Measurements from ENCODE around the gene BTBD19. TPM values are rescaled to one million over a fixed set of nuclear protein-coding genes. Genes with fewer than 3 reads are reported as not detected.

Gene BTBD19
- total and polyA plus RNA-seq, 2 of the 4 experiments (the other 2 are of a cell fraction): 0.90 to 17.2 TPM

DNA sequence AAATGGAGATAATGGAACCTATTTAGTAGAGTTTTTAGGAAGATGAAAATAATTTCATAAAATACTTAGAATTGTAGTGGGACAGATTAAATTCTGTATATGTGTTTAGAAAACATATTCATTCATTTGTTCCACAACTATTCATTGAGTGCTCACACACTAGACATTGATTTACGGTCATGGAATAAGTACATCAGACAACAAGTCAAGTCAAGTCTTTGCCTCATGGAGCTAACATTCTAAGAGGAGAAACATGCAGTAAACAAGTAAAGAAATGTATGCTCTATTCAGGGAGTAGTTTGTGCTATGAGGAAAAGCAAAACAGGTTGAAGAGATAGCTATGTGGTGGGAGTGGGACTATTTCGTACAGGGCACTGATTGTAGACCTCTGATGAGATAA, 9.0 kb downstream of the BTBD19 start:
- ATAC-seq (ENCODE audit: low read depth): no peak
- Histone ChIP-seq H2AK5ac (ENCODE audit: low read depth, low read length) (no peak overlapping the region), H3K36me3 (ENCODE audit: control insufficient read depth, insufficient read depth, low read length) (no peaks in the 10 kb centered on the region), H3K9me3 (ENCODE audit: control insufficient read depth, insufficient read depth, low read length) (no peaks in the 10 kb centered on the region), H2BK120ac (ENCODE audit: low read depth, low read length) (no peak overlapping the region), H4K91ac (ENCODE audit: insufficient read depth, low read depth, low read length) (no peak overlapping the region; the same call in 1 of the 2 replicates), H3K14ac (replicated peaks; ENCODE audit: low read depth, low read length) (no peak overlapping the region), H2AFZ (replicated peaks; ENCODE audit: low read length, poor library complexity) (no peak overlapping the region), H3K4me3 (ENCODE audit: insufficient read depth, low read depth, low read length) (no peak overlapping the region), H3K18ac (ENCODE audit: low read depth, low read length) (no peak overlapping the region), H4K20me1 (ENCODE audit: insufficient read depth, low read length) (peaks cover 8% of the 10 kb centered on the region; the same call in 1 of the 2 replicates), H3K56ac (ENCODE audit: extremely low read depth, insufficient read depth, low read length) (no peak overlapping the region), H3K23ac (ENCODE audit: low read depth, low read length) (no peak overlapping the region), H3K4ac (ENCODE audit: low read depth, low read length) (no peak overlapping the region), H2BK15ac (ENCODE audit: low read depth, low read length) (no peak overlapping the region; the same call in 2 of the 3 replicates), H2BK20ac (ENCODE audit: low read depth, low read length) (no peak overlapping the region), H4K8ac (ENCODE audit: low read depth in 2 of 2, low read length in 2 of 2) (no peak overlapping the region), H2AK9ac (replicated peaks; ENCODE audit: low read depth, low read length, poor library complexity) (no peak overlapping the region), H2BK5ac (ENCODE audit: low read depth, low read length, poor library complexity, severe bottlenecking) (no peak overlapping the region), H3K9ac (ENCODE audit: low read depth, low read length) (no peak overlapping the region), H3K79me1 (ENCODE audit: low read depth in 1 of 2, low read length in 2 of 2) (peaks cover 2 to 15% of the 10 kb centered on the region in 2 experiments; a peak in 2 of 4 replicates), H3K4me2 (ENCODE audit: low read depth, low read length) (no peak overlapping the region), H3K9me1 (ENCODE audit: insufficient read depth, low read length) (peaks cover 3% of the 10 kb centered on the region; the same call in 1 of the 2 replicates), H3K27me3 (ENCODE audit: control insufficient read depth, insufficient read depth, low read length) (no peaks in the 10 kb centered on the region), H3K4me1 (ENCODE audit: control insufficient read depth, insufficient read depth, low read length) (peaks cover 12% of the 10 kb centered on the region), H3K27ac (ENCODE audit: insufficient read depth, low read length) (no peak overlapping the region), H4K5ac (ENCODE audit: low read depth, low read length) (no peak overlapping the region)
- CTCF ChIA-PET: no interaction called here
- TF ChIP-seq, protein P1, sequence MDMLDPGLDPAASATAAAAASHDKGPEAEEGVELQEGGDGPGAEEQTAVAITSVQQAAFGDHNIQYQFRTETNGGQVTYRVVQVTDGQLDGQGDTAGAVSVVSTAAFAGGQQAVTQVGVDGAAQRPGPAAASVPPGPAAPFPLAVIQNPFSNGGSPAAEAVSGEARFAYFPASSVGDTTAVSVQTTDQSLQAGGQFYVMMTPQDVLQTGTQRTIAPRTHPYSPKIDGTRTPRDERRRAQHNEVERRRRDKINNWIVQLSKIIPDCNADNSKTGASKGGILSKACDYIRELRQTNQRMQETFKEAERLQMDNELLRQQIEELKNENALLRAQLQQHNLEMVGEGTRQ (IDR thresholded peaks at IDR 0.05; ENCODE audit: low read depth, low read length): no peak
- TF ChIP-seq RAD21 (IDR thresholded peaks at IDR 0.05; ENCODE audit: low read length) (no peak), MAFK (IDR thresholded peaks at IDR 0.05; ENCODE audit: low read depth, low read length) (no peak)
- TF ChIP-seq, protein P2, sequence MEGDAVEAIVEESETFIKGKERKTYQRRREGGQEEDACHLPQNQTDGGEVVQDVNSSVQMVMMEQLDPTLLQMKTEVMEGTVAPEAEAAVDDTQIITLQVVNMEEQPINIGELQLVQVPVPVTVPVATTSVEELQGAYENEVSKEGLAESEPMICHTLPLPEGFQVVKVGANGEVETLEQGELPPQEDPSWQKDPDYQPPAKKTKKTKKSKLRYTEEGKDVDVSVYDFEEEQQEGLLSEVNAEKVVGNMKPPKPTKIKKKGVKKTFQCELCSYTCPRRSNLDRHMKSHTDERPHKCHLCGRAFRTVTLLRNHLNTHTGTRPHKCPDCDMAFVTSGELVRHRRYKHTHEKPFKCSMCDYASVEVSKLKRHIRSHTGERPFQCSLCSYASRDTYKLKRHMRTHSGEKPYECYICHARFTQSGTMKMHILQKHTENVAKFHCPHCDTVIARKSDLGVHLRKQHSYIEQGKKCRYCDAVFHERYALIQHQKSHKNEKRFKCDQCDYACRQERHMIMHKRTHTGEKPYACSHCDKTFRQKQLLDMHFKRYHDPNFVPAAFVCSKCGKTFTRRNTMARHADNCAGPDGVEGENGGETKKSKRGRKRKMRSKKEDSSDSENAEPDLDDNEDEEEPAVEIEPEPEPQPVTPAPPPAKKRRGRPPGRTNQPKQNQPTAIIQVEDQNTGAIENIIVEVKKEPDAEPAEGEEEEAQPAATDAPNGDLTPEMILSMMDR (conservative IDR thresholded peaks at IDR 0.05; ENCODE audit: low read depth, low read length): no peak
- POLR2A ChIA-PET (ENCODE audit: unreplicated experiment): interaction anchor here (0.6 to 3.2 kb wide), 2 partner anchors 9 to 86 kb away, joined by 5 to 30 read pairs; partner anchors contain the start of genes BTBD19 and DYNLT4
- no peak for DNase-seq
- dilution Hi-C loops (cut with HindIII; ENCODE audit: low sequenced_read_pairs, unreplicated experiment) (no loop called here), intact Hi-C loops (cut with micrococcal nuclease) (no loop called here), in situ Hi-C loops (cut with MboI; ENCODE audit: low sequenced_read_pairs) (no loop called here)
- no TSS peak for BruUV-seq (replicated peaks)
- WGBS, 2 experiments (ENCODE audit: extremely low coverage in 2 of 2, insufficient read length in 1 of 2): 89% methylated on average over 1 of the region's 2 CpGs; no CpG with 5 or more reads in 1 of the 2 experiments

Measured in IMR-90 (cell line).